Gastroesophageal sphincter (tissue), 4 donors: ENCODE data around the gene CAMKMT. TPM values are rescaled to one million over a fixed set of nuclear protein-coding genes. Genes with fewer than 3 reads are reported as not detected.

Experiments used
- ATAC-seq: fragments of 150-250 bp; one replicate; pipeline ENCODE4 v1.9.1; 2016; ENCODE audit warnings: mild to moderate bottlenecking, moderate library complexity
- H3K27ac ChIP-seq, 4 donors: fragments of 200-600 bp; sonication (generic) in 3 of 4; 1 replicate in 3 of 4; 2 replicates in 1 of 4; pipeline ENCODE4 v1.5.1; 2016 to 2019
- H3K27me3 ChIP-seq: fragments of 200-600 bp; sonication (generic); one replicate; pipeline ENCODE4 v1.5.1; 2019
- H3K36me3 ChIP-seq, 2 donors: fragments of 200-600 bp; sonication (generic); one replicate each; pipeline ENCODE4 v1.5.1; 2019; ENCODE audit warnings: control low read depth in 1 of 2
- H3K4me1 ChIP-seq, 3 donors: fragments of 200-600 bp; sonication (generic); 1 replicate in 2 of 3; 2 replicates in 1 of 3; pipeline ENCODE4 v1.5.1; 2016 to 2019; ENCODE audit warnings: control low read depth in 2 of 3
- H3K4me3 ChIP-seq, 2 donors: fragments of 200-600 bp; sonication (generic); one replicate each; pipeline ENCODE4 v1.5.1; 2019; ENCODE audit warnings: mild to moderate bottlenecking in 1 of 2, moderate library complexity in 1 of 2
- H3K9me3 ChIP-seq, 3 donors: fragments of 200-600 bp; sonication (generic); one replicate each; pipeline ENCODE4 v1.5.1; 2017 to 2019; ENCODE audit warnings: control low read depth in 2 of 3
- CTCF ChIP-seq, 4 experiments: fragments of 200-600 bp in 2 of 4; fragments of 450-650 bp in 2 of 4; sonication (generic) in 1 of 4; IDR thresholded peaks; one replicate each; pipeline ENCODE4 v1.5.1; 2017 to 2019; ENCODE audit warnings: antibody characterized with exemption in 4 of 4, mild to moderate bottlenecking in 2 of 4, moderate library complexity in 2 of 4
- EP300 ChIP-seq: sonication (generic); formaldehyde crosslinking; IDR thresholded peaks from one replicate; pipeline ENCODE4 v1.6.1; 2017; ENCODE audit warnings: antibody characterized with exemption, mild to moderate bottlenecking
- POLR2A ChIP-seq, 2 donors: fragments of 450-650 bp; IDR thresholded peaks; one replicate each; pipeline ENCODE4 v1.6.1; 2017; ENCODE audit warnings: antibody characterized with exemption in 2 of 2, mild to moderate bottlenecking in 2 of 2, moderate library complexity in 1 of 2
- POLR2AphosphoS5 ChIP-seq: sonication (generic); formaldehyde crosslinking; IDR thresholded peaks from one replicate; pipeline ENCODE4 v1.6.1; 2017; ENCODE audit warnings: antibody characterized with exemption
- WGBS, 2 donors: methylation state at CpG; one replicate each; pipeline ENCODE4 v1.1.5; 2018; ENCODE audit warnings: low coverage in 1 of 2; 5-methylcytosine and 5-hydroxymethylcytosine counted together
- total RNA-seq, 4 donors: library from RNA; depleted of rRNA; stranded (reverse); fragments of >200 nt; gene quantifications; one replicate each; pipeline ENCODE4 v1.1.0, GENCODE V29; 2016

CAMKMT gene
- total RNA-seq, 4 donors from 2014 or later = 4.2 to 19.5 (median 11.0) TPM

GRCh38 chr2:44628297-44628696, 266.6 kb downstream of the CAMKMT start:
- Histone ChIP-seq H3K9me3 (peaks cover 0 to 13% (median 0%) of the 10 kb centered on the region in 3 donors), H3K36me3 (no peaks in the 10 kb centered on the region), H3K27me3 (no peaks in the 10 kb centered on the region), H3K27ac (no peak overlapping the region), H3K4me3 (no peak overlapping the region), H3K4me1 (no peaks in the 10 kb centered on the region)
- WGBS, 2 donors = 89 to 100% methylated on average over 1 of the region's 1 CpG
- TF ChIP-seq CTCF (IDR thresholded peaks at IDR 0.05) (no peak), EP300 (no peak), POLR2A (IDR thresholded peaks at IDR 0.05) (no peak)
- no peak for ATAC-seq

GRCh38 chr2:44632931-44633689, 271.4 kb downstream of the CAMKMT start:
- Histone ChIP-seq H3K27me3 (no peaks in the 10 kb centered on the region), H3K36me3 (no peaks in the 10 kb centered on the region), H3K9me3 (peaks cover 0 to 6% (median 0%) of the 10 kb centered on the region in 3 donors), H3K27ac (no peak overlapping the region), H3K4me1 (no peaks in the 10 kb centered on the region), H3K4me3 (no peak overlapping the region)
- no peak for ATAC-seq
- 79 to 80% methylated on average over 2 to 4 of the region's 4 CpGs for WGBS, 2 donors
- TF ChIP-seq EP300 = no peak
- TF ChIP-seq POLR2AphosphoS5 = no peak
- no peak for TF ChIP-seq POLR2A (IDR thresholded peaks at IDR 0.05)
- TF ChIP-seq CTCF (IDR thresholded peaks at IDR 0.05) = no peak

- Histone ChIP-seq H3K36me3 (no peaks in the 10 kb centered on the region), H3K4me3 (no peak overlapping the region), H3K27ac (no peak overlapping the region), H3K9me3 (peaks cover 0 to 6% (median 0%) of the 10 kb centered on the region in 3 donors), H3K27me3 (no peaks in the 10 kb centered on the region), H3K4me1 (no peaks in the 10 kb centered on the region)
- TF ChIP-seq CTCF (IDR thresholded peaks at IDR 0.05) (no peak), EP300 (no peak)
- ATAC-seq = no peak
- 88 to 90% methylated on average over 2 of the region's 2 CpGs for WGBS, 2 donors
These were observed 274.0 kb downstream of the CAMKMT start for GRCh38 chr2:44635725-44636124.

GRCh38 chr2:44638649-44639048, 276.9 kb downstream of the CAMKMT start:
- no peaks in the 10 kb centered on the region for H3K4me1 ChIP-seq
- 48 to 70% methylated on average over 3 of the region's 4 CpGs for WGBS, 2 donors
- ATAC-seq = no peak
- no peak overlapping the region for H3K27ac ChIP-seq
- no peak overlapping the region for H3K4me3 ChIP-seq
- H3K36me3 ChIP-seq = no peaks in the 10 kb centered on the region
- no peaks in the 10 kb centered on the region for H3K27me3 ChIP-seq
- no peaks in the 10 kb centered on the region for H3K9me3 ChIP-seq
- TF ChIP-seq EP300 = no peak
- TF ChIP-seq POLR2A (IDR thresholded peaks at IDR 0.05) = no peak
- no peak for TF ChIP-seq CTCF (IDR thresholded peaks at IDR 0.05)
- no peak for TF ChIP-seq POLR2AphosphoS5

GRCh38 chr2:44639399-44639798, 277.7 kb downstream of the CAMKMT start:
- WGBS, 2 donors = 80 to 100% methylated on average over 1 of the region's 2 CpGs
- ATAC-seq = no peak

More at GRCh38 chr2:44639399-44639798, 277.7 kb downstream of the CAMKMT start:
- Histone ChIP-seq H3K27me3 (no peaks in the 10 kb centered on the region), H3K4me3 (no peak overlapping the region), H3K36me3 (no peaks in the 10 kb centered on the region), H3K9me3 (no peaks in the 10 kb centered on the region), H3K4me1 (no peaks in the 10 kb centered on the region), H3K27ac (no peak overlapping the region)
- no peak for TF ChIP-seq POLR2AphosphoS5
- TF ChIP-seq CTCF (IDR thresholded peaks at IDR 0.05) = no peak
- TF ChIP-seq EP300 = no peak
- TF ChIP-seq POLR2A (IDR thresholded peaks at IDR 0.05) = no peak
